Natural killer cell (primary cell): ENCODE data around the gene ZFHX3. TPM values are rescaled to one million over a fixed set of nuclear protein-coding genes. Genes with fewer than 3 reads are reported as not detected.

Experiments
- ATAC-seq, 3 donors: fragments of 150-1000 bp in 2 of 3; fragments of 200-7000 bp in 1 of 3; cut with Tn5 transposase; 1 replicate in 1 of 3; 2 replicates in 2 of 3; pipeline ENCODE4 v1.10.0; 2021; ENCODE audit warnings: mild to moderate bottlenecking in 2 of 3, moderate library complexity in 2 of 3
- DNase-seq, 2 donors: peaks; one replicate each; pipeline versions ENCODE4 v3.0.0 to v3.0.0-alpha.2; 2013 to 2021; ENCODE audit warnings: mixed read lengths in 1 of 2
- H3K27ac ChIP-seq: one replicate; pipeline ENCODE4 v1.5.1; 2013; ENCODE audit warnings: mild to moderate bottlenecking, low read length
- H3K27me3 ChIP-seq: one replicate; pipeline ENCODE4 v1.6.1; 2013; ENCODE audit warnings: low read length; ENCODE audit not compliant: control insufficient read depth, insufficient read depth
- H3K36me3 ChIP-seq: one replicate; pipeline ENCODE4 v1.6.1; 2013; ENCODE audit warnings: low read length; ENCODE audit not compliant: control insufficient read depth, insufficient read depth
- H3K4me1 ChIP-seq: one replicate; pipeline ENCODE4 v1.6.1; 2013; ENCODE audit warnings: low read length; ENCODE audit not compliant: control insufficient read depth, insufficient read depth
- H3K4me3 ChIP-seq: one replicate; pipeline ENCODE4 v1.5.1; 2013; ENCODE audit warnings: low read length
- H3K9me3 ChIP-seq: one replicate; pipeline ENCODE4 v1.6.1; 2013; ENCODE audit warnings: low read length; ENCODE audit not compliant: control insufficient read depth, insufficient read depth
- H3K27ac Mint-ChIP-seq, 2 donors: one replicate each; pipeline ENCODE4 v1.8.0; 2022; ENCODE audit warnings: mild to moderate bottlenecking in 2 of 2, mixed read lengths in 2 of 2, moderate library complexity in 1 of 2
- H3K27me3 Mint-ChIP-seq, 2 donors: one replicate each; pipeline ENCODE4 v1.8.0; 2022; ENCODE audit warnings: low read depth in 2 of 2, mixed read lengths in 2 of 2
- H3K36me3 Mint-ChIP-seq: one replicate; pipeline ENCODE4 v1.8.0; 2022; ENCODE audit warnings: mixed read lengths
- H3K4me1 Mint-ChIP-seq, 2 donors: one replicate each; pipeline ENCODE4 v1.8.0; 2022; ENCODE audit warnings: mixed read lengths in 2 of 2
- H3K4me3 Mint-ChIP-seq: one replicate; pipeline ENCODE4 v1.8.0; 2022; ENCODE audit warnings: mild to moderate bottlenecking, moderate library complexity, mixed read lengths
- H3K9me3 Mint-ChIP-seq, 2 donors: one replicate each; pipeline ENCODE4 v1.8.0; 2022; ENCODE audit warnings: mixed read lengths in 2 of 2
- CTCF ChIP-seq: fragments of 200-600 bp; IDR thresholded peaks from one replicate; pipeline ENCODE4 v1.8.0; 2022; ENCODE audit warnings: antibody characterized with exemption
- WGBS: methylation state at CpG from one replicate; pipeline ENCODE4 v1.1.7; 2013; ENCODE audit warnings: missing lambda C conversion rate; ENCODE audit not compliant: insufficient coverage; 5-methylcytosine and 5-hydroxymethylcytosine counted together
- intact Hi-C: fragments of 100-400 bp; cut with micrococcal nuclease; formaldehyde crosslinking; loops from one replicate; pipeline ENCODE4 v1.14.2; 2022
- total RNA-seq, 4 donors: library from RNA; stranded (reverse); fragments of 120-200 nt in 1 of 4; gene quantifications; one replicate each; pipeline versions ENCODE4 v1.2.3 to v1.2.4, GENCODE V29; 2013 to 2022

Gene ZFHX3
- total RNA-seq, 3 donors from 2014 or later (not counting 1 experiment from before 2014, with no cell fraction given), result 5.8 to 7.8 (median 7.5) TPM

GRCh38 chr16:72969146-72969545 is 78.8 kb downstream of the ZFHX3 start:
- Mint-ChIP-seq H3K4me1 (peaks cover 6 to 7% of the 10 kb centered on the region in 2 donors), H3K27me3 (no peaks in the 10 kb centered on the region), H3K27ac (no peak overlapping the region), H3K36me3 (no peaks in the 10 kb centered on the region), H3K4me3 (no peak overlapping the region), H3K9me3 (no peaks in the 10 kb centered on the region)
- Histone ChIP-seq H3K9me3 (no peaks in the 10 kb centered on the region), H3K4me3 (no peak overlapping the region), H3K4me1 (no peaks in the 10 kb centered on the region), H3K27ac (no peak overlapping the region), H3K36me3 (no peaks in the 10 kb centered on the region), H3K27me3 (no peaks in the 10 kb centered on the region)
- no peak for DNase-seq
- 88% methylated on average over 5 of the region's 7 CpGs for WGBS
- no peak for ATAC-seq
- intact Hi-C loops, result no loop called here
- TF ChIP-seq CTCF, result no peak

DNA sequence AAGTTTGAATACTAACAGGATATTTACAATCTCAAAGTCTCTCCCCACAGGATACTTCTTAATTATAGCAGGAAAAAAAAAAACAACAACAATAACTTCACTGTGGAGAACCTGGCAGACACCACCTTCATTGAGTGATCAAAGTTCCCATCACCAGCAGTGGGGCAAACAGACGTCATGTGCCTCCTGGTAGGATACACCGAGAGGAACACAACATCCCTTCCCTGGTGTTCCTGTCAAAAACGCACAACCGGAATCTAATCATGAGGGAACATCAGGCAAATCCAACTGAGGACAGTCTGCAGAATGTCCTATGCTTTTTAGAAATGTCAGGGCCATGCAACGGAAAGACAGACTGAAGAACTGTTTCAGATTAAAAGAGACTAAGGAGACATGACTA is 80.0 kb downstream of the ZFHX3 start:
- H3K4me3 ChIP-seq, result no peak overlapping the region
- intact Hi-C loops, result no loop called here

DNA sequence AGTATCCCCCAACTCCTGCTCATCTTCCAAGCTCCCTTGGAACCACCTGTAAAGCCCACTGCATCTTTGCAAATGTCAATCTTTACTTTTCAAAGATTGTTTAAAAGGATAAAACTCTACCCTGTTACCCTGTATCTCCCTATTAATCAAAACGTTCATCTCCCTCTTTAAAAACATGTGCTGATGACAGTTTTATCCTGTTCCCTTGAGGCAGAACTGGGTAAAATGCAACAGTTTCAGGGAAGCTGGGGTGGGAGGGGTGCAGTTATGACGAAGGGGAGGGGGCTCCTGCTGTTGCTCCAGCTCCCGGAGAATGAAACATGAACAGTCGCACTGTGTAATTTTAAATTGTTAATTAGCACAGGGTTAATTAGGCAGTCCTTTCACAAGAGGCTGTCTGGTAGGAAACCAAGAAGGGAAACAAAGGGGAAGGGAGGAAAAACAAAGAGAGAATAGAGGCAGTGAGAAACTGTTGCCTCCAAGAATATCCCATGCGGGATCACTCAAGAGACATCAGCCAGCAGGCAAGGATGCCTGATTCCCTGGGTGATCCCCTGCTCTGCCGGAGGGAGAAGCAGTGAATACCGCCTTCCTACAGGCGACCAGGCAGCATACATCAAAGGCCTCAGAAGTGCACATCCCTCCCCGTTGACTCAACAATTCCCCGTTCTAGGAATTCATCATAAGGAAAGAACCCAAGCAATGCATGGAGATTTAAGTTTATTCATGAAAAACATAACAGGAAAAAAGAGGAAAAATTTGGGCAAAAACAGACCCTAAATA is 84.2 kb downstream of the ZFHX3 start:
- 92% methylated on average over 9 of the region's 10 CpGs for WGBS
- Mint-ChIP-seq H3K27ac (no peak overlapping the region), H3K27me3 (no peaks in the 10 kb centered on the region), H3K9me3 (no peaks in the 10 kb centered on the region), H3K4me3 (no peak overlapping the region), H3K4me1 (peaks cover 0 to 5% of the 10 kb centered on the region in 2 donors), H3K36me3 (no peaks in the 10 kb centered on the region)
- Histone ChIP-seq H3K9me3 (no peaks in the 10 kb centered on the region), H3K4me1 (no peaks in the 10 kb centered on the region), H3K4me3 (no peak overlapping the region), H3K27ac (no peak overlapping the region), H3K27me3 (no peaks in the 10 kb centered on the region), H3K36me3 (no peaks in the 10 kb centered on the region)
- no peak for ATAC-seq
- DNase-seq, result no peak
- TF ChIP-seq CTCF, result no peak
- intact Hi-C loops, result no loop called here

More for the DNA sequence above, 80.0 kb downstream of the ZFHX3 start:
- DNase-seq, result no peak
- Mint-ChIP-seq H3K27ac (no peak overlapping the region), H3K9me3 (no peaks in the 10 kb centered on the region), H3K4me3 (no peak overlapping the region), H3K27me3 (no peaks in the 10 kb centered on the region), H3K4me1 (peaks cover 6 to 7% of the 10 kb centered on the region in 2 donors), H3K36me3 (no peaks in the 10 kb centered on the region)
- H3K4me1 ChIP-seq, result no peaks in the 10 kb centered on the region
- TF ChIP-seq CTCF, result no peak
- H3K27me3 ChIP-seq, result no peaks in the 10 kb centered on the region
- ATAC-seq, result no peak
- H3K36me3 ChIP-seq, result no peaks in the 10 kb centered on the region
- H3K9me3 ChIP-seq, result no peaks in the 10 kb centered on the region
- H3K27ac ChIP-seq, result no peak overlapping the region
- WGBS, result 95% methylated on average over 5 of the region's 5 CpGs

GRCh38 chr16:72962347-72962746 is 85.6 kb downstream of the ZFHX3 start:
- Histone ChIP-seq H3K36me3 (no peaks in the 10 kb centered on the region), H3K4me3 (no peak overlapping the region), H3K27me3 (no peaks in the 10 kb centered on the region), H3K9me3 (no peaks in the 10 kb centered on the region), H3K4me1 (no peaks in the 10 kb centered on the region), H3K27ac (no peak overlapping the region)
- WGBS, result 91% methylated on average over 8 of the region's 8 CpGs
- Mint-ChIP-seq H3K36me3 (no peaks in the 10 kb centered on the region), H3K9me3 (no peaks in the 10 kb centered on the region), H3K4me3 (no peak overlapping the region), H3K27me3 (no peaks in the 10 kb centered on the region), H3K4me1 (peaks cover 0 to 5% of the 10 kb centered on the region in 2 donors), H3K27ac (no peak overlapping the region)
- DNase-seq (no peak), ATAC-seq (no peak)
- TF ChIP-seq CTCF, result no peak
- intact Hi-C loops, result no loop called here
